HCT116 (cell line): ENCODE data around the gene LDLRAD4. TPM values are rescaled to one million over a fixed set of nuclear protein-coding genes. Genes with fewer than 3 reads are reported as not detected.
A peak's percentile ranks its signal among the peaks of the same experiment; 100 is the strongest.

Experiments
- ATAC-seq: fragments of 200-7000 bp; cut with Tn5 transposase; 2 replicates; pipeline ENCODE4 v1.9.1; 2020; ENCODE audit warnings: mild to moderate bottlenecking, moderate library complexity
- BruUV-seq: library from RNA; stranded (reverse); fragments of 400-500 nt; replicated peaks from 2 replicates; lab custom pipeline; 2021; lab: Mats Ljungman, UMichigan
- CTCF ChIA-PET: fragments of 300-600 bp; sonication (Branson Sonifier 250); formaldehyde crosslinking; loops from one replicate; lab custom pipeline; 2021; ENCODE audit warnings: antibody characterized with exemption; lab: Charles Lee
- POLR2A ChIA-PET: fragments of 300-600, 350-600 bp; sonication (Branson Sonifier 250); formaldehyde crosslinking; loops from one replicate; lab custom pipeline; 2021; ENCODE audit warnings: antibody characterized with exemption; lab: Charles Lee
- RAD21 ChIA-PET, 2 experiments: fragments of 300-600 bp; sonication (Branson Sonifier 250); formaldehyde crosslinking; loops; one replicate each; lab custom pipeline; 2023; ENCODE audit warnings: low total read pairs in 2 of 2; ENCODE audit not compliant: uncharacterized antibody in 2 of 2, unreplicated experiment in 2 of 2, low non-redundant PET in 1 of 2; lab: Charles Lee
- DNase-seq: peaks from one replicate; pipeline ENCODE4 v3.0.0-alpha.2; 2010; ENCODE audit warnings: low read depth, low spot score
- H2AFZ ChIP-seq: fragments of 200-600 bp; shearing (Covaris generic), sonication (generic); 2 replicates; pipeline ENCODE4 v1.6.1; 2017; ENCODE audit warnings: low read depth, mixed run types, mixed read lengths, antibody characterized with exemption, low read length; ENCODE audit not compliant: poor library complexity, severe bottlenecking
- H3K27ac ChIP-seq: 2 replicates; pipeline ENCODE4 v1.5.1; 2012; ENCODE audit warnings: low read depth, low read length
- H3K27me3 ChIP-seq: fragments of 200-600 bp; sonication (generic); 2 replicates; pipeline ENCODE4 v1.6.1; 2016; ENCODE audit warnings: mixed run types, low read length, mixed read lengths; ENCODE audit not compliant: insufficient read depth
- H3K36me3 ChIP-seq, 2 experiments: fragments of 200-500 bp in 1 of 2; fragments of 200-600 bp in 1 of 2; sonication (Bioruptor generic) in 1 of 2; sonication (generic) in 1 of 2; 2 replicates each; pipeline versions ENCODE4 v1.5.1 to v1.6.1; 2014 to 2016; ENCODE audit warnings: low read length in 2 of 2, inconsistent platforms in 1 of 2, mixed read lengths in 1 of 2, mixed run types in 1 of 2; ENCODE audit not compliant: insufficient read depth in 2 of 2, control insufficient read depth in 1 of 2
- H3K4me1 ChIP-seq, 2 experiments: fragments of 200-600 bp in 1 of 2; sonication (generic) in 1 of 2; 2 replicates each; pipeline versions ENCODE4 v1.5.1 to v1.6.1; 2012 to 2017; ENCODE audit warnings: low read length in 2 of 2, inconsistent platforms in 1 of 2, mild to moderate bottlenecking in 1 of 2, mixed read lengths in 1 of 2, mixed run types in 1 of 2, moderate library complexity in 1 of 2; ENCODE audit not compliant: insufficient read depth in 2 of 2, control insufficient read depth in 1 of 2
- H3K4me2 ChIP-seq: fragments of 200-600 bp; sonication (generic); 2 replicates; pipeline ENCODE4 v1.6.1; 2017; ENCODE audit warnings: mixed run types, low read length, mixed read lengths
- H3K4me3 ChIP-seq, 2 experiments: fragments of 200-600 bp in 1 of 2; sonication (generic) in 1 of 2; replicated peaks in 1 of 2; 2 replicates each; pipeline ENCODE4 v1.5.1; 2011 to 2016; ENCODE audit warnings: low read length in 2 of 2, control low read depth in 1 of 2, low read depth in 1 of 2, mild to moderate bottlenecking in 1 of 2, mixed read lengths in 1 of 2, mixed run types in 1 of 2
- H3K79me2 ChIP-seq: fragments of 200-600 bp; sonication (generic); 2 replicates; pipeline ENCODE4 v1.6.1; 2017; ENCODE audit warnings: mild to moderate bottlenecking, mixed run types, low read length, moderate library complexity, mixed read lengths; ENCODE audit not compliant: insufficient read depth
- H3K9ac ChIP-seq: fragments of 200-600 bp; sonication (generic); 2 replicates; pipeline ENCODE4 v1.6.1; 2016; ENCODE audit warnings: low read length, mixed read lengths
- H3K9me2 ChIP-seq: fragments of 200-600 bp; sonication (generic), shearing (Covaris generic); 2 replicates; pipeline ENCODE4 v1.6.1; 2017; ENCODE audit warnings: mixed run types, mild to moderate bottlenecking, moderate library complexity; ENCODE audit not compliant: insufficient read depth
- H3K9me3 ChIP-seq, 2 experiments: fragments of 200-500 bp in 1 of 2; fragments of 200-600 bp in 1 of 2; sonication (Bioruptor generic) in 1 of 2; sonication (generic) in 1 of 2; 2 replicates each; pipeline ENCODE4 v1.6.1; 2014 to 2017; ENCODE audit warnings: low read length in 2 of 2, mixed read lengths in 2 of 2, inconsistent platforms in 1 of 2, low read depth in 1 of 2, mild to moderate bottlenecking in 1 of 2, mixed run types in 1 of 2, moderate library complexity in 1 of 2; ENCODE audit not compliant: control insufficient read depth in 1 of 2, insufficient read depth in 1 of 2
- H4K20me1 ChIP-seq: fragments of 200-600 bp; sonication (generic), shearing (Covaris generic); 2 replicates; pipeline ENCODE4 v1.6.1; 2017; ENCODE audit warnings: mixed run types, mild to moderate bottlenecking, moderate library complexity; ENCODE audit not compliant: insufficient read depth
- CBX3 ChIP-seq: IDR thresholded peaks from 2 replicates; pipeline ENCODE4 v1.6.1; 2012; ENCODE audit warnings: low read depth
- CEBPB ChIP-seq: IDR thresholded peaks from 2 replicates; pipeline ENCODE4 v1.6.1; 2012; ENCODE audit warnings: low read depth
- ELF1 ChIP-seq: IDR thresholded peaks from 2 replicates; pipeline ENCODE4 v1.6.1; 2012; ENCODE audit warnings: low read depth, borderline replicate concordance
- EZH2 ChIP-seq: fragments of 200-600 bp; sonication (generic); IDR thresholded peaks from 2 replicates; pipeline ENCODE4 v1.6.1; 2017; ENCODE audit warnings: antibody characterized with exemption, mixed run types
- EZH2phosphoT487 ChIP-seq: fragments of 200-600 bp; IDR thresholded peaks from 2 replicates; pipeline ENCODE4 v1.6.1; 2018; ENCODE audit warnings: antibody characterized with exemption, borderline replicate concordance
- FOSL1 ChIP-seq: IDR thresholded peaks from 2 replicates; pipeline ENCODE4 v1.6.1; 2012; ENCODE audit warnings: low read depth
- JUND ChIP-seq: IDR thresholded peaks from 2 replicates; pipeline ENCODE4 v1.6.1; 2012
- POLR2A ChIP-seq: IDR thresholded peaks from 2 replicates; pipeline ENCODE4 v1.7.0; 2011; ENCODE audit warnings: borderline replicate concordance; ENCODE audit not compliant: insufficient read depth, insufficient read length; ENCODE audit errors: extremely low read depth
- RAD21 ChIP-seq: IDR thresholded peaks from 2 replicates; pipeline ENCODE4 v1.6.1; 2012; ENCODE audit warnings: low read depth, mild to moderate bottlenecking
- YY1 ChIP-seq: IDR thresholded peaks from 2 replicates; pipeline ENCODE4 v1.6.1; 2011; ENCODE audit warnings: low read length, low read depth, moderate library complexity, mild to moderate bottlenecking; ENCODE audit not compliant: insufficient replicate concordance; ENCODE audit errors: extremely low read depth
- ZNF274 ChIP-seq: fragments of 200-500 bp; sonication (Bioruptor generic); IDR thresholded peaks from 2 replicates; pipeline ENCODE4 v1.6.1; 2014; ENCODE audit warnings: mild to moderate bottlenecking, low read depth, low read length, inconsistent platforms
- intact Hi-C: fragments of 100-400 bp; cut with micrococcal nuclease; formaldehyde crosslinking; loops from 2 replicates; pipeline ENCODE4 v1.10.0; 2022
- total RNA-seq: library from RNA; stranded (reverse); gene quantifications from one replicate; pipeline ENCODE4 v1.2.1, GENCODE V29; 2021; ENCODE audit not compliant: unreplicated experiment
- TF ChIP-seq, protein P1 (sequence below): IDR thresholded peaks from 2 replicates; pipeline ENCODE4 v1.6.1; 2011; ENCODE audit warnings: mild to moderate bottlenecking, low read length, moderate library complexity; ENCODE audit not compliant: insufficient replicate concordance; ENCODE audit errors: extremely low read depth
- TF ChIP-seq, protein P2 (sequence below): IDR thresholded peaks from 2 replicates; pipeline ENCODE4 v1.6.1; 2012

LDLRAD4 gene
- total RNA-seq, 1 experiment from 2014 or later: 1.2 TPM

DNA sequence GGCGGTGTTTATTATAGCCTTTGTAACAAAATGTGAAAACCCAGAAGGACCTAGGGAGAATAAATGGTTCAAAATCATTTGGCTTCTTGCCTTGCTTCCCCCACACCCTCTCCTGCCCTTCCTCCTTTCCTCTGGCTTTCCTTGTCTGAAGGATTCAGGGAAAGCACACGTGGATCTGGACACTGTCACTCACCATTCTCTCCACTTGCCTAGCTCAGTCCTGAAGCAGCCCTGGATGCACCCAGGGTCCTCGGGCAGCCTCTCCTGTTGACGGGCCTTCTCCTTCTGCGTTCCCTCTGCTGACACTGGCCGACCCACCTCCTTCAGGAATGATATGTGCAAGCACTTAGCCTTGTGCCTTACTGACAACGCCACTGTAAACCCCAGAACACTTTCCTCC is 439.4 kb downstream of the LDLRAD4 start:
- TF ChIP-seq JUND (no peak), POLR2A (no peak), RAD21 (no peak), ZNF274 (no peak), FOSL1 (no peak), ELF1 (no peak), CBX3 (no peak), EZH2phosphoT487 (no peak), EZH2 (no peak), YY1 (no peak), CEBPB (no peak)
- TF ChIP-seq, protein P1, sequence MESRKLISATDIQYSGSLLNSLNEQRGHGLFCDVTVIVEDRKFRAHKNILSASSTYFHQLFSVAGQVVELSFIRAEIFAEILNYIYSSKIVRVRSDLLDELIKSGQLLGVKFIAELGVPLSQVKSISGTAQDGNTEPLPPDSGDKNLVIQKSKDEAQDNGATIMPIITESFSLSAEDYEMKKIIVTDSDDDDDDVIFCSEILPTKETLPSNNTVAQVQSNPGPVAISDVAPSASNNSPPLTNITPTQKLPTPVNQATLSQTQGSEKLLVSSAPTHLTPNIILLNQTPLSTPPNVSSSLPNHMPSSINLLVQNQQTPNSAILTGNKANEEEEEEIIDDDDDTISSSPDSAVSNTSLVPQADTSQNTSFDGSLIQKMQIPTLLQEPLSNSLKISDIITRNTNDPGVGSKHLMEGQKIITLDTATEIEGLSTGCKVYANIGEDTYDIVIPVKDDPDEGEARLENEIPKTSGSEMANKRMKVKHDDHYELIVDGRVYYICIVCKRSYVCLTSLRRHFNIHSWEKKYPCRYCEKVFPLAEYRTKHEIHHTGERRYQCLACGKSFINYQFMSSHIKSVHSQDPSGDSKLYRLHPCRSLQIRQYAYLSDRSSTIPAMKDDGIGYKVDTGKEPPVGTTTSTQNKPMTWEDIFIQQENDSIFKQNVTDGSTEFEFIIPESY: no peak
- TF ChIP-seq, protein P2, sequence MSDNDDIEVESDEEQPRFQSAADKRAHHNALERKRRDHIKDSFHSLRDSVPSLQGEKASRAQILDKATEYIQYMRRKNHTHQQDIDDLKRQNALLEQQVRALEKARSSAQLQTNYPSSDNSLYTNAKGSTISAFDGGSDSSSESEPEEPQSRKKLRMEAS: no peak
- TF ChIP-seq, all 23 proteins: peak for 0
- no TSS peak for BruUV-seq
- no peak overlapping the region for H3K9ac ChIP-seq
- ChIA-PET POLR2A (no interaction called here), CTCF (no interaction called here), RAD21 (no interaction called here)
- H3K79me2 ChIP-seq: peaks cover 3% of the 10 kb centered on the region; the same call in 1 of the 2 replicates
- no peak overlapping the region for H3K4me3 ChIP-seq
- H3K4me2 ChIP-seq: no peak overlapping the region
- no peaks in the 10 kb centered on the region for H3K36me3 ChIP-seq
- DNase-seq (no peak), ATAC-seq (0 out of 2 replicates have a peak, but pooled peaks have one; percentile 14)
- H3K9me2 ChIP-seq: no peaks in the 10 kb centered on the region
- 0 out of 4 replicates have a peak, but pooled peaks cover 0 to 2% of the 10 kb centered on the region in 2 experiments for H3K4me1 ChIP-seq
- no peak overlapping the region for H2AFZ ChIP-seq
- no peaks in the 10 kb centered on the region for H3K27me3 ChIP-seq
- H3K27ac ChIP-seq: no peak overlapping the region
- H3K9me3 ChIP-seq: no peaks in the 10 kb centered on the region
- intact Hi-C loops: no loop called here
- no peaks in the 10 kb centered on the region for H4K20me1 ChIP-seq
